ENCODE data around the gene DUS3L. TPM values are rescaled to one million over a fixed set of nuclear protein-coding genes. Genes with fewer than 3 reads are reported as not detected.

The DUS3L gene
- total RNA-seq, 1 donor from 2014 or later = 42.6 TPM

GRCh38 chr19:5832527-5833216 is 41.7 kb upstream of the DUS3L start:
- TF ChIP-seq CTCF (IDR thresholded peaks at IDR 0.05; ENCODE audit: unreplicated experiment) = no peak
- H3K9me3 Mint-ChIP-seq (ENCODE audit: low read depth) = no peaks in the 10 kb centered on the region
- no peaks in the 10 kb centered on the region for H3K36me3 Mint-ChIP-seq (ENCODE audit: insufficient read depth)
- H3K4me1 Mint-ChIP-seq (ENCODE audit: low read depth) = peaks cover 1% of the 10 kb centered on the region
- H3K27ac Mint-ChIP-seq = peak overlapping the region; percentile 30
- H3K27me3 Mint-ChIP-seq = peaks cover 20% of the 10 kb centered on the region
- no peak overlapping the region for H3K4me3 Mint-ChIP-seq (ENCODE audit: low read depth)
- DNase-seq (ENCODE audit: low spot score, unreplicated experiment) = no peak

GRCh38 chr19:5832061-5832460 is 41.1 kb upstream of the DUS3L start:
- TF ChIP-seq CTCF (IDR thresholded peaks at IDR 0.05; ENCODE audit: unreplicated experiment) = no peak
- no peak overlapping the region for H3K4me3 Mint-ChIP-seq (ENCODE audit: low read depth)
- no peak for DNase-seq (ENCODE audit: low spot score, unreplicated experiment)
- no peaks in the 10 kb centered on the region for H3K9me3 Mint-ChIP-seq (ENCODE audit: low read depth)
- no peaks in the 10 kb centered on the region for H3K36me3 Mint-ChIP-seq (ENCODE audit: insufficient read depth)
- peak overlapping the region; percentile 30 for H3K27ac Mint-ChIP-seq
- peaks cover 20% of the 10 kb centered on the region for H3K27me3 Mint-ChIP-seq
- peaks cover 1% of the 10 kb centered on the region for H3K4me1 Mint-ChIP-seq (ENCODE audit: low read depth)

GRCh38 chr19:5831159-5831558 is 40.2 kb upstream of the DUS3L start:
- H3K9me3 Mint-ChIP-seq (ENCODE audit: low read depth) = no peaks in the 10 kb centered on the region
- H3K4me1 Mint-ChIP-seq (ENCODE audit: low read depth) = peaks cover 1% of the 10 kb centered on the region
- peaks cover 20% of the 10 kb centered on the region for H3K27me3 Mint-ChIP-seq
- no peak for TF ChIP-seq CTCF (IDR thresholded peaks at IDR 0.05; ENCODE audit: unreplicated experiment)
- no peak overlapping the region for H3K27ac Mint-ChIP-seq
- H3K36me3 Mint-ChIP-seq (ENCODE audit: insufficient read depth) = no peaks in the 10 kb centered on the region
- H3K4me3 Mint-ChIP-seq (ENCODE audit: low read depth) = no peak overlapping the region
- DNase-seq (ENCODE audit: low spot score, unreplicated experiment) = no peak

GRCh38 chr19:5829567-5830310 is 38.8 kb upstream of the DUS3L start:
- no peak for TF ChIP-seq CTCF (IDR thresholded peaks at IDR 0.05; ENCODE audit: unreplicated experiment)
- H3K36me3 Mint-ChIP-seq (ENCODE audit: insufficient read depth) = no peaks in the 10 kb centered on the region
- H3K9me3 Mint-ChIP-seq (ENCODE audit: low read depth) = no peaks in the 10 kb centered on the region

GRCh38 chr19:5828661-5829566 is 38.0 kb upstream of the DUS3L start:
- TF ChIP-seq CTCF (IDR thresholded peaks at IDR 0.05; ENCODE audit: unreplicated experiment) = no peak
- no peaks in the 10 kb centered on the region for H3K36me3 Mint-ChIP-seq (ENCODE audit: insufficient read depth)
- peak overlapping the region; percentile 97 for H3K27ac Mint-ChIP-seq
- H3K9me3 Mint-ChIP-seq (ENCODE audit: low read depth) = no peaks in the 10 kb centered on the region
- H3K27me3 Mint-ChIP-seq = peaks cover 7% of the 10 kb centered on the region
- H3K4me3 Mint-ChIP-seq (ENCODE audit: low read depth) = peak overlapping the region; percentile 88
- peaks cover 1% of the 10 kb centered on the region for H3K4me1 Mint-ChIP-seq (ENCODE audit: low read depth)
- DNase-seq (ENCODE audit: low spot score, unreplicated experiment) = peak; percentile 30

More at GRCh38 chr19:5829567-5830310, 38.8 kb upstream of the DUS3L start:
- DNase-seq (ENCODE audit: low spot score, unreplicated experiment) = no peak
- Mint-ChIP-seq H3K4me3 (ENCODE audit: low read depth) (no peak overlapping the region), H3K27me3 (peaks cover 13% of the 10 kb centered on the region), H3K27ac (peak overlapping the region; percentile 86), H3K4me1 (ENCODE audit: low read depth) (peaks cover 1% of the 10 kb centered on the region)

Data from progenitor cell of endocrine pancreas (in vitro differentiated cells).